ENCODE measurements around the gene FAM47C.
"Not testable (repeated sequence)": the region's sequence is repeated elsewhere in the genome, so short reads cannot be mapped to it uniquely, and the experiment has no call there.

Gene FAM47C

DNA sequence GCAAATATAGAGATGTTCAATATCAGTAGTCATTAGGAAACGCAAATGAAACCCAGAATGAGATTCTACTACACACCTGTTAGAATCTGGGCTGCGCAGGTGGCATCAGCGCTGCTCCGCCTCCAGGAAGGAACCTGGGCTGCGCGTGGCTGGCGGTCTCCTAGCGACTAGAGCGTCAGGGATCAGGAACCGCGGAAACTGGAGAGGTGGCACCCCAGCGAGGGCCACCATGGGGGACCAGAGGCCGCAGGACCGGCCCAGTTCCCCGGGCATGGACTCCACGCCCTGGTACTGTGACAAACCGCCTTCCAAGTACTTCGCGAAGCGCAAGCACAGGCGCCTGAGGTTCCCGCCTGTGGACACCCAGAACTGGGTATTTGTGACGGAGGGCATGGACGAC lies at the start of gene FAM47C:
TSS of gene FAM47C (plus strand) at position 185 of the 400 bp plus-strand sequence. CDS start at position 230, 45 bp downstream.
- in situ Hi-C loops (cut with MboI; ENCODE audit: low sequenced_read_pairs) = not testable (repeated sequence)

DNA sequence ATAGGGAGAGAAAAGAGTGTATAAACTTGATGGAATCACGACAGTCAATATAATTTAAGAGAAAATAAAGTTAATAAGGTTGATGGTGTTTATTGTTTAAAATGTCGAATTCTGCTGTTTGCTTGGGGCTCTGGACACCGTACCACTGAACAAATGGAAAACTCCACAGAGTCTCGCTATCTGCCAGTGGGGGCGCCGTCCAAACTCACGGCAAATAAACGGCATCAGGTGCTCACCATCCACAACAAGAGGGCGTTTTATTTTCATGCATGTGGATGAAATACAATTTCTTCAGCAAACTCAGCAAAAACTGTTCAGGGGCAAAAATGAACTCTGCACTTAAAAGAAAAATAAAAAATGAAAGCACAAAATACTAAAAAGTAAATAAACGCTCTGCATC lies 46.6 kb upstream of the FAM47C start:
- in situ Hi-C loops (cut with MboI; ENCODE audit: low sequenced_read_pairs) = no loop called here

DNA sequence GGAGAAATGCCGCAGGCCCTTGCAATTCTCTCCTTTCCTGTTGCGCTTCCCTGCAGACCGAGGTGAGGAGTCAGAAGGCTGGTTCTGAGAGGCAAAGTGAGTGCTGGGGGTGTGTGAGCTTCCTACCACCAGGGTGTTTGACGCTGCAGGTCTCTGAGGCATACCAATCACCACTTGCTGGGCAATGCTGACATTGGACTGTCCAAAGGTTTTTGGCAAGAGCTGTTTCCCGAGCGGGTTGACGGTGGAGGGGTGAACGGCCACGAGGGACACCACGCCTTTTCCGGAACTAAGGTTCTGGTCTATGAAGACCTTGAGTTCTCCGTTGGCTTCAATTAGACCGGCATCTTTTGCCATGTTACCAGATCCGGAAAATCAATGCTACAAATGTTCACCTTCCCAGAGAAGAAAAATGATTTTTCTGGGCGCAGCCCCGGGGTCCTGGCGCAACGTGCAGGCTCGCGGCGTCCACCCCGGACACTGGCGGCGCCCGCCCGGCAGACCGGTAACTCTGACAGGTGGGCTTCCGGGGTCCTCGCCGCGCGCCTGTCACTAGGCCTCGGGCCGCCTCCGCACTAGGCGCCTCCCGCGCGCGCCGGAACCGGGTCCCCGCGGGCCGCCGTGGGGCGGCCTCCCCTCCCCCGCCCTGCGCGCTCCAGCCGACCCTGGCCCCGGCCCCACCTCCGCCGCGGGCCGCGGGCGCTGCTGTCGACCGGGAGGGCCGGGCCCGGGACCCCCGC lies 44.9 kb upstream of the FAM47C start:
- in situ Hi-C loops (cut with MboI; ENCODE audit: low sequenced_read_pairs) = no loop called here

DNA sequence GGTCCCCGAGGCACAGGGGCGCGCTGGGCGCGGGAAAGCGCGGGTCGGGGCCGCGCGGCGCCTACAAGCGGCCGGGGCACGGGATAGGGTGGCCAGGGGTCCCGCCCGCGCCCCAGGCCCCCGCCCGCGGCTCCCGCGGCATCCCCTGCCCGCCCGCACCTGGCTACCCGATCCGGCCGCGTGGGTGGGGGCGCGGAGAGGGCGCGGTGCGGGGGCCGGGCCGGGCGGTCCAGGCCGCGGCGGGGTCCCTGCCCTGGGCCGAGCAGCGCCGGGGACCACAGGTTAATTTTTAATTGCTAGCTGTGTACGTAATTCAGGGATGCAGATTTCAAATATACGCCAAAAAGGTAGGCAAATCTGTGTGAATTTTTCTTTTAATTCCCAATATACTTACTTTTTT lies 44.3 kb upstream of the FAM47C start:
- in situ Hi-C loops (cut with MboI; ENCODE audit: low sequenced_read_pairs) = no loop called here

DNA sequence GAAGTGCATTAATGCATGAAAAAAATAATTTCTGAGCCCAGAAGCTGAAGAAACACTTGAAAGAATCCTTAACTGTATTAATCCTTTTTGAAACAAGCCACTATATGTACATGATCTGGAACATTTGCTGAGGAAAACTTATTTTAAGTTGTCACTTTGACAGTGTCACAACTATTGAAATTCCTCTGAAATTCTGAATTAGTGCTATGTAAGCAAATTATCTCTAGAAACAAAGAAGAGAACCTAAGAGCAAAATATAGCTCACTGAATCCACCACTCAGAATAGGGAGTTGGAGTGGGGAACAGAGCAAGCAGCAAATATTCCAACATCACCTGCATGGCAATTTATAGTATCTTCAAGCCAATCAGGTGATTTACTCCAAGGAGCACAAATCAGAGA lies 34.6 kb upstream of the FAM47C start:
- in situ Hi-C loops (cut with MboI; ENCODE audit: low sequenced_read_pairs) = no loop called here

DNA sequence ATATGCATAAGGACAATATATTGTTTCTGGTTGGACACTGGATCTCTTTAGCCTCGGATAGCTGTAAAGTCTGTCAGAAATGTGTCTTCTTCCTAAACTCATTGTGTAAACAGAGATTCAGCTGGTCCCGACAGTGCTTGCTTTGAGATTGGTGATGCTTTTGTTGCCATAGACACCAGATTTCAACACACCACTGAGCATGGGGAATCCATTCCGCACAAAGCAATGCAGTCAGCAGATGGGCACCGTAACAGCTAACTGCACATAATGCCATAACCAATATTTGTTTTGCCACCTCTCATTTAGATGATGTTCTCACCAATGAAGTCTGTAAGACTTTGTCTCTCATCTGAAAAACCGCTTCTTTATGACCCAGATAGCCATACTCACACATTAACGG lies 33.3 kb upstream of the FAM47C start:
- in situ Hi-C loops (cut with MboI; ENCODE audit: low sequenced_read_pairs) = no loop called here

DNA sequence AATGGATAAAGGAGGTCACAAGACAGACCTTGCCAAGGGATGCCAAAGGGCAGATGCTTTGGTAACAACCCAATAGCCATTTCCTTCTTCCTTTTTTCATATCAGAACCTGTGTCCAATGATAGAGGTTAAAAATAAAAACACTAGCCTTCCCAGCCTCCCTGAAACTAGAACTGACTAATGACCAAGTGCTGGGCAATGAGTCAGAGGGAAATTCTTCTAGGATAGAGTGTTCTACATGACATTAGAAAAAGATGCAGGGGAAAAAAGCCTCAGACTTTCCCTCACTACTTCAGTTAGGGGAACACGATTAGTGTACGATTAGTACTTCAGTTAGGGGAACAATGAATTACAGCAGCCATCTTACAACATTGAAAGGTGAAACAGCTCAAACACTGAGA lies 29.3 kb upstream of the FAM47C start:
- in situ Hi-C loops (cut with MboI; ENCODE audit: low sequenced_read_pairs) = no loop called here

DNA sequence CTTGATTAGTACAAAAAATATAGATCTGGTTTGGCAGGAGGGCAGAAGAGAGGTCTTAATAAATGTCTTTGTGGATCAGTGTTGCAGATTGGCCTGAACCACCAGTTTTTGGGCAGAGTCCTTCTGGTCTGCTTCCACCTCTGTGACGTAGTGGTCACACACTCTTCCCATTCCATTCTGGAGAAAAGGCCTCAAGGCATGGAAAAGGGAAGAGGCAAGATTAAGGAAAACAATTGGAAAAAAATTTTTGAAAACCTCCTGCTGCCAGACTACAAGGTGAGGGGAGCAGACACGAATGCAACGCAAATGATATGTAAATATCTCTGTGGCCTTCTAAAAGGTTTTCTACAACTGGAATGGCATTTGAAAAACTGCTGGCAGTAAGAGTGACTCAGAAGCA lies 24.3 kb upstream of the FAM47C start:
- in situ Hi-C loops (cut with MboI; ENCODE audit: low sequenced_read_pairs) = no loop called here

DNA sequence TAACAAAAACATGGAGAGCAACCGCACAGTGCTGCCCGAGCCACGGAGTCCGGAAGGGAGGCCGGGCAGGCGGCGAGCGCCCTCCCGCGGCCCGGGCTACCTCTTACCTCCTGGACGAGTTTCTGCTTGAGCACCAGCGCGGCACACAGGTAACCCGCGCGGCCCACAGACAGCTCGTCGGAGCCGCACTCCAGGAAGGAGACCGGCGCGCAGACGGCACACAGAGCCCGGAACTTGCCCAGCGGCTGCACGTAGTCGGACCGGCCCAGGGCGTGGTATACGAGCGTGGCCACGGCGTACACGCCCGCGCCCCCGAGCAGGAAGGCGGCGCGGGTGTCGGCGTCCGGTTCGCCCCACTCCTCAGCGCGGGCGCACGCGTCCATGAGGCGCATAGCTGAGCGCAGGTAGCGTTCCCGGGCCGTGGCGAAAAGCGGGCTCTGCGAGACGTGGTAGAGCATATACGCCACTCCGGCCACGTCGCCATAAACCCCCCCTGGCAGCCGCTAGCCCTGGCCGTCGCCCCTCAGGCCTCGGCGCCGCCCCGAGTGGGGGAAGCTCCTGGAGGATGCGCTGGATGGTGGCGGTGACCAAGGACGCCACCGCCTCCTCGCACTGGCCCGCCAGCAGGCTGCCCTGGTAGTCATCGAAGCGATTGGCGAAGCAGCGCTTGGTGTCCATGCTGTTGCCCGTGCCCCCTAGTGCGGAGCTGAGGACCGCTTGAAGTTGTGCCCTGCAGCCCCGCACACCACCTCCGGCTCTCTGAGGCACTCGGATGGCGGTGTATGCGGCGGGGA lies 22.6 kb upstream of the FAM47C start:
- in situ Hi-C loops (cut with MboI; ENCODE audit: low sequenced_read_pairs) = not testable (repeated sequence)

DNA sequence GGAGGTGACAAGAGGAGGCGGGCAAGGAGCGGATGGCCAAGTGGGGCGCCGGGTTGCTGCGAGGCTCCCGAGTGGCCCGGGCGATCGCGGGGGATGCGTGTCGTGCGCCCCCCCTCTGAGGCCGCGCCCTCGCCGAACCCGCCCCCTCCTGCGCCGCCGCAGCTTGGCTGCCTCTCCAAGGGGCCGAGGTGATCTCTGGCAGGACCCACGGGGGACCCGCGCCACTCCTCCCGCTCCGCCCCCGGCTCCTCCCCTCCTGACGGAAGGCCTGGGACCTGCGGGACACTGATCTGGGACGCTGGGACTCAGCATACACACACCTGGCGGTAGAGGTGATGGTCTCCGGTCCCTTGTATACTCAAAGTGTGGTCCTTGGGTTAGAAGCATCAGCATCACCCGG lies 21.9 kb upstream of the FAM47C start:
- in situ Hi-C loops (cut with MboI; ENCODE audit: low sequenced_read_pairs) = no loop called here

DNA sequence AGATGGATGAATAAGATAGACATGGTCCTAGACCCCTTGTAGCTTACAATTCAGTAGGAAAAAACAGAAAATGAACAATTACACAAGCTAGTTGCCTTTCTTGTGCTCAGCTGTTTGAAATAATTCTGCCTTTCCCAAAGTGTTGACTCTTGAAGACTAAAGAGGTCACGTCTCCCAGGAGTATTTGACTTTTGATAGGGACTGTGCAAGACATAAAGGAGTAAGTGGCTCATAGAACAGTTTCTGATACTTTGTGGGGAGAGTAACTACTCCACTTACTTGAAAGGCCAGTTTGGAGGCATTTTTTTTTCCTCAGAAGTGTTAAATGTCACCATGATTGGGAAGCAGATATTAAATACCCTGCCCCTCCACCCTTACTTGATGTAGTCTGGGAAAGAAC lies 21.0 kb upstream of the FAM47C start:
- in situ Hi-C loops (cut with MboI; ENCODE audit: low sequenced_read_pairs) = not testable (repeated sequence)

DNA sequence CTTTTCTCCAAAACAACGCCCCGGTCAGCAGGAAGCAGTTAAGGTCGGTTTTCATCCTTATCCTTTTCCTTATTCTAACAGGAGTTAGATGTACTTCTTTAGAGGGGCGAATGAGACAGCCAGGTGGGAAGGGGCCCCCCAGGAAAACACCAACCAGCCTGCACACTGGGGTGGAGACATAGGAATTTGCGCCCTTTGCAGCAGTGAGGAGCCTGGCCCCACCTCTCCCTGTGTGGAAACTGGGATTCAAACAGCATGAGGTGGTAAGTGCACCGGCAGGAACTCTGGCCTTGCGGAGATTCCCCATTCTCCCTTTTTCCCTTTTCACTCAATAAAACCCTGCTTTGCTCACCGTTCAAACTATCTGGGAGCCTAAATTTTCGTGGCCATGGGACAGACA lies 8.0 kb upstream of the FAM47C start:
- in situ Hi-C loops (cut with MboI; ENCODE audit: low sequenced_read_pairs) = no loop called here

DNA sequence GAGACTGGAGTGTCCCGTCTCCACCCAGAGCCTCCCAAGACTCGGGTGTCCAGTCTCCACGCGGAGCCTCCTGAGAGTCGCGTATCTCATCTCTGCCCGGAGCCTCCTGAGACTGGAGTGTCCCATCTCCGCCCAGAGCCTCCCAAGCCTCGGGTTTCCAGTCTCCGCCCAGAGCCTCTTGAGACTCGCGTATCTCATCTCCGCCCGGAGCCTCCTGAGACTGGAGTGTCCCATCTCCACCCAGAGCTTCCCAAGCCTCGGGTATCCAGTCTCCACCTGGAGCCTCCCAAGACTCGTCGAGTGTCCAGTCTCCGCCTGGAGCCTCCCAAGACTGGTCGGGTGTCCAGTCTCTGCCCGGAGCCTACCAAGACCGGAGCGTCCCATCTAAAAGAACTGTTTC lies 2.3 kb downstream of the FAM47C start:
- in situ Hi-C loops (cut with MboI; ENCODE audit: low sequenced_read_pairs) = no loop called here

DNA sequence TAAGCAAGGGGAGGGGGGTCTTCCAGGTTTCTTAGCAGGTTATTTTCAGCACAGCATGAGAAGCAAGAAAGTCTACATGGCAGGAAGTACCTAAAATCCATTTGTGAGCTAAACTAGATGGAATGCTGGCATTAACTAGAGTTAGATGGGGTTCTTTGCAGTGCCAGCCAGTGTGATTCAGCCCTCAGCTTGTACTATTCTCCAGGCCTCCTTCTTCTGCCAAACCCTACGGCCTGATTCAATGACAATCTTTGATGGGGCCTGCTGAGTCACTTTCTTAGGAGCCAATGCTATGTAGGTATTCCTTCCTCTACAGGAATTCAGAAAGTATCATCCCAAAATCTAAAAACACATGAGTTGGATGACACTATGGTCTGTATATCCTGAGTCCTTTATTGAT lies 26.1 kb downstream of the FAM47C start:
- in situ Hi-C loops (cut with MboI; ENCODE audit: low sequenced_read_pairs) = not testable (repeated sequence)

DNA sequence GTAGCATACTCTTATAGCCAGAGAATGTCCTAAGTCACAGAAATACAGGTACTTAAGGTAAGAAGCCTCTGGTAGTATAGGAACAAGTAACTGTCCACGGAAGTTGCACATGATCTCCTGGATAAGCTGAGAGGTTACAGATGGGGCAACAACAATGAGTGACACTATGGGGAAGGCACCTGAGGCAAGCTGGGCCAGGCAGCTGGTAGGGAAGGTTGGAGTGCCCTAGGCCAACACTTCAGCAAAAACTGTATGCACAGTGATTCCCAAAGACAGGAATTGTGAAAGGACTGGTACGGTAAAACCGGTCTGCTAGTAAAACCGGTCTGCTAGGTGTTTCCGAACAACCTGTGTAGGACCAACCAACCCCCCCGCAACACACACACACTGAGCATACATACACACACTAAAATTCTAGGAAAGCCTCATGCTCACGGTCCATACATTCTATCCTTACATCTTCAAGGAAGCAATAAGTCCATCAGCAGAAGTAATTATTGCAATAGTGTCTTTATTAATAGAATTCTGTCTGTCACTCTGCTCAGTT lies 28.6 kb downstream of the FAM47C start:
- in situ Hi-C loops (cut with MboI; ENCODE audit: low sequenced_read_pairs) = not testable (repeated sequence)

DNA sequence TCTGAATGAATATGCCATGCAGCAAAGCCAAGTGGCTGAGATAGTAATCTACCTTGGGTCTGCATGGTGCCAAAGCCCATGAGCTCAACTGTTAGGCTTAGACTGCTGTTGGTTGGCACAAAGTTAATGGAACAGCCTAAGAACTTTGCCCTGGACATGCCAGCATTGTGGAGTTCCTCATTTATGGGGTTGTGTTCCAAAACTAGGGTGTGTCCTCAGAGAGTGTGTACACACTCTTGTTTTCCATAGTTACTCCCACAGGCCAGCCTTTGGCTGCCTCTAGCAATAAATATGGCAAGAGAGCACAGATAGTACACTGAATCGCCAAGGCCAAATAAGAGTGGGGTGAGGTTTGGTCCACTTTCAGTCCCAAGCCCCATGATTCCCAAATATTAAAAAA lies 30.6 kb downstream of the FAM47C start:
- in situ Hi-C loops (cut with MboI; ENCODE audit: low sequenced_read_pairs) = not testable (repeated sequence)

DNA sequence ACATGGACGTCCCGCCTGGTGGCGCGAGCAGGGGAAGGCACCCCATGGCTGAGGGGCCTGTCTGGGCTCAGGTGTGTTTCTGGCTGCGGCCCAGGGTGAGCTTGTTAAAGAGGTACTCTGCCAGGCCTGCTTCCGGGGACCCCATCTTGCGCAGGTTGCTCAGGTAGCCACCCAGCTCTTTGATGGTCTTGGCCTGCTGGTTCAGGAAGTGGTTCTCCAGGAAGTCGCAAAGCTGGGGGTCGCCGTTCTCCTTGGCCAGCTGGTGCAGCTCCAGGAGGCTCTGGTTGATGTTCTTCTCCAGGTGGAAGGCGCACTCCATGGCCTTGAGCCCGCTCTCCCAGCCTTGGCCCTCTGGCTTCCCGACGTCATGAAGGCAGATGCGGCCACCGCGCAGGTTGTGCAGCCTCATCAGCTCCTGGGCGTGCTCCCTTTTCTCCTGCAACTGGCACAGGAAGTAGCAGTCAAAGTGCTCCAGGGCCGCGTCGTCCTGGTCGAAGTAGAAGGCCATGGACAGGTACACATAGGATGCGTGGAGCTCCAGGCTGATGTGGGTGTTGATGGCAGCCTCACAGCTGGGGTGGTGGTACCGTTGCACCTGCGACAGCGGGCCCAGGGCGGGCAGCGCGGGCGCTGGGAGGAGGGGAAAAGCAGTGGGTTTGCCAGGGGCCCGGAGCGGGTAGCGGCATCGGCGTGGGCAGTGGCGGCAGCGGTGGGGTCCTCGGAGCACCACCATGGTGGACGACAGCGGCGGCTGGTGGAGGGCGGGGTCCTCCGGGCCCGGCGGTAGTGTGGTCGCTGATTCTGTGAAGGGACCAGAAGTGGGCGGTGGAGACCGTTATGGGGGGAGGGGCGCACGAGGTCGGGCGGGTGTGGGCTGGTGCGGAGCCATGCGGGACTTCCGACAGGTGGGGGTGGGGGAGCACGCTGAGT lies 35.1 kb downstream of the FAM47C start:
- in situ Hi-C loops (cut with MboI; ENCODE audit: low sequenced_read_pairs) = not testable (repeated sequence)

DNA sequence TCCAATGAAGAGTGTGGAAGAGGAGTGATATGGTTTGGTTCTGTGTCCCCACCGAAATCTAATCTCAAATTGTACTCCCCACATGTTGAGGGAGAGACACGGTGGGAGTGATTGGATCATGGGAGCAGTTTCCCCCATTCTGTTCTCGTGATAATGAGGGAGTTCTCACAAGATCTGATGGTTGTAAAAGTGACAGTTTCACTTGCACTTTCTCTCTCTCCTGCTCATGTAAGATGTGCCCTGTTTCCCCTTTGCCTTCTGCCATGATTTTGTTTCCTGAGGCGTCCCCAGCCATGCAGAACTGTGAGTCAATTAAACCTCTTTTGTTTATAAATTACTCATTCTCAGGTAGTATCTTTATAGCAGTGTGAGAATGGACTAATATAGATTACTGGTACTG lies 39.6 kb downstream of the FAM47C start:
- in situ Hi-C loops (cut with MboI; ENCODE audit: low sequenced_read_pairs) = no loop called here

DNA sequence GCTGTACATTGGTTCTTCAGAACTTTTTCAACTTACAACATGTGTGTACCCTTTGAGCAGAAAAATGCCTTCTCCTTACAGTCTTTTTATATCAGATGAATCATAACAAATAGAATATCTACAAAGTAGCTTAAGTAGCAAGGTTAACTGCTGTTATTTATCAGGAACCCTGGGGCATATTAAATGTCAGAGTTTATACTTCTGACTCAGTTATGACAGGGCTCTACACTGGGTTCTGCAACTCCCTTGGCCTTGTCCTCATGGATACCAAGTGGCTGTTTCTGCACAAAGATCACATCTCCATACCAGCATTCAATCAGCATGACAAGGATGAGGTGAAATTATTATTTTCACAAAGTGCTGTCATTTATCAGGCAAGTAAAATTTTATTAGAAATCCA lies 49.4 kb downstream of the FAM47C start:
- in situ Hi-C loops (cut with MboI; ENCODE audit: low sequenced_read_pairs) = not testable (repeated sequence)

DNA sequence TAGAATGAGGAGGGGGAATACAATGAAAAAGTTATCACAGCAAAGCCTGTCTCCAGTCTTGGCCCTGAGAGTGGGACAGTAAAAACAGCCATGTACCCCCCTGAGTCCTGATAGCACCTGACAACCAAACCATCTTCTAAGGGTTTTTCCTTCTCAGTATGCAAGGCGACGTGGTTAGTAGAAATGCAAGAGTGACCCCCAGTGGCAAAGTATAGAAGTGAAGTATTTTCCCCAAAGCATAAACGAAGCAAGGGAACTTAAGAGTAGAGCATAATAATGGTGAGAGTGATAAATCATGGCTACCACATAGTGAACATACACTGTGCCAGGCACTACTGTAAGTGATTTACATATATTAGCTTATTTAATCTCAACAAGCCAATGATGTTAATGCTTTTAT lies 52.8 kb downstream of the FAM47C start:
- in situ Hi-C loops (cut with MboI; ENCODE audit: low sequenced_read_pairs) = no loop called here

Data from hTERT RPE-1 (cell line).